GM18507 (cell line): Measurements from ENCODE around the gene ZNF664.

ENCODE experiments used
- DNase-seq: peaks from one replicate; pipeline ENCODE4 v3.0.0; 2011; ENCODE audit warnings: low read depth; ENCODE audit not compliant: insufficient read length; ENCODE audit errors: extremely low spot score
- FAIRE-seq: peaks from 2 replicates; lab custom pipeline; 2011; peaks lifted over from hg19 to GRCh38; lab: Jason Lieb, UNC

The ZNF664 gene

GRCh38 chr12:124024776-124025175 lies 51.8 kb downstream of the ZNF664 start:
- no peak for DNase-seq
- FAIRE-seq = no peak

GRCh38 chr12:124025661-124026060 lies 52.6 kb downstream of the ZNF664 start:
- DNase-seq = no peak

DNA sequence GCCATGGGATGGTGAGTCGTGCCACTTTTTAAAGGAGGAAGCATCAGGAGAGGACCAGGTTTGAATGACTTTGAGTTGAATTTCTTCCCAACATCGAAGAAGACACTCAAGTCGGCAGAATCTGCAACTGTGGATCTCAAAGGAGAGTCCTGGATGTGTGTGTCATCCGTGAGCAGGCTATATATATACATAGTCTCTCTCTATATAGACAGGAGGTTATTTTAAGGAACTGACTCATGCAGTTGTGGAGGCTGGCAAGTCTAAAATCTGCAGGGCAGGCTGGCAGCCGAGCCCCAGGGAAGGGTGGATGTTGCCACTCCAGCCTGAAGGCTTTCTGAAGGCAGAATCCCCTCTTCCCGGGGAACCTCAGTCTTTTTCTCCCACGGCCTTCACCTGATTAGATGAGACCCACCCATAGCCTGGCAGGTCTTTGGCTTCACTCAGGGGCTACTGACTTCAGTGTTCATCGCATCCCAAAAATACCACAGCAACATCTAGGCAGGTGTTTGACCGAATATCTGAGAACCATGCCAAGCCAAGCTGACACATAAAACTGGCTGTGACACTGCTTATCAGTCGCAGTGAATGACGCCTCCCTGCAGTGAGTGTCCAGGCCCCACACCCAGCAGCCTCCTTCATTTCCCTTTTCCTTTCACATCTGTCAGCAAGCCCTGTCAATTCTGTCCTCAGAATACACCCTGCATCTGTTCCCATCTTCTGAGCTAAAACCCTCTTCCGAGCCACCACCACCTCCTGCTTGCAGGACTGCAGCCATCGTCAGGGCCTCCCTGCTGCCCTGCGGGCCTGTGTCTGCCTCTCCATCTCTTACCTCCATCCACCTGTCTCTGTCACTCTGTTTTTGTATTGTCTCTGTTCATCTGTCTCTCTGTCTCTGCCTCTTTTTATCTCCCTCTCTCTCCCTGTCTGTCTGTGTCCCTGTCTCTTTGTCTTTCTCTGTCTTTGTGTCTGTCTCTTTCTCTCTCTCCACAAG lies 54.0 kb downstream of the ZNF664 start:
- FAIRE-seq = no peak
- no peak for DNase-seq

More at GRCh38 chr12:124025661-124026060, 52.6 kb downstream of the ZNF664 start:
- no peak for FAIRE-seq

GRCh38 chr12:124027753-124028554 lies 54.9 kb downstream of the ZNF664 start:
- FAIRE-seq = no peak
- no peak for DNase-seq

DNA sequence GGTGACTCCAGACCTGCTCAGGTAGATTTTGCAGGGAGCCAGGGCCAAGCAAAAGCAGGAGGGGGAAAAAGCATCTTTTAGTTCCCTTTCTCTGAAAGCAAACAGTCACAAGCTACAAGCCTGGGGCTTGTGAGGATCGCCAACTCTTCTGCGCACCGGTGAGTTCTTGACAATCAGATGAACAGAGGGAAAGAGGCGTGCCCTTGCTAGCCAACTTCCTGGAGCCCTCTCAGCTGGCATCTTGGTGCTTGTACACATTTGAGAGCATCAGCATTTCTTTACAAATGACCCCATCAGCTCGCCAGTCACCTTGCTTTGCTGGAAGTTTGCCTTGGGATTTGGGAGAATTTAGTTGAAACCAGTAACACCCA lies 55.5 kb downstream of the ZNF664 start:
- FAIRE-seq (no peak), DNase-seq (no peak)

GRCh38 chr12:124030008-124030407 lies 57.0 kb downstream of the ZNF664 start:
- DNase-seq = no peak
- FAIRE-seq = no peak

GRCh38 chr12:124030510-124030909 lies 57.5 kb downstream of the ZNF664 start:
- no peak for DNase-seq
- FAIRE-seq = no peak

GRCh38 chr12:124031058-124031457 lies 58.0 kb downstream of the ZNF664 start:
- DNase-seq = no peak
- FAIRE-seq = no peak

DNA sequence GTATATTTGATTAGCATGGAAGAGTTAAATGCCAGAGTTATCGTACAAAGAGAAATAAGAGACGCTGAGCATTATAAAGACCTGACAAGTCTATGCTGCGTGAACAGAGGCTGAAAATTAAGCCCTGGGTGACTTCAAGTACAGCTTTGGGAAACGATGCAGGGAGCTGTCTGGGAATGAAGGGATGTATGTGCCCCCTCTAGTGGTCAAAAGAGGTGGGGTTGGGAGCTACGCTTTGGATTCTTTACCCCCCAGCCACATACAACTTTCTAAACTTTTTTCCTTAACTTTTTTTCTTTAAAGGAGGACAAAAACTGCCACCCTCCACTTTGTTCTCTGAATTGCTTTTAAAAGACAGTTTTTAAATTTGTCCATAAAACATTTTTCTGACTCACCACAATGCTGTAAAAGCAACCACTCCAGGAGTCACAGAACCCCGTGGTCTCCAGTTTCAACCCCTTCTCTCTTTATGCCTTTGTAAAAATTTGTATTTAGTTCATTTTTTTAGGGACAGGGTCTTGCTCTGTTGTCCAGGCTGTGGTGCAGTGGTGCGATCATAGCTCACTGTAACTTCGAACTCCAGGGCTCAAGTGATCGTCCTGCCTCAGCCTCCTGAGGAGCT lies 59.4 kb downstream of the ZNF664 start:
- FAIRE-seq = peak; percentile 59
- DNase-seq = peak; percentile 26

DNA sequence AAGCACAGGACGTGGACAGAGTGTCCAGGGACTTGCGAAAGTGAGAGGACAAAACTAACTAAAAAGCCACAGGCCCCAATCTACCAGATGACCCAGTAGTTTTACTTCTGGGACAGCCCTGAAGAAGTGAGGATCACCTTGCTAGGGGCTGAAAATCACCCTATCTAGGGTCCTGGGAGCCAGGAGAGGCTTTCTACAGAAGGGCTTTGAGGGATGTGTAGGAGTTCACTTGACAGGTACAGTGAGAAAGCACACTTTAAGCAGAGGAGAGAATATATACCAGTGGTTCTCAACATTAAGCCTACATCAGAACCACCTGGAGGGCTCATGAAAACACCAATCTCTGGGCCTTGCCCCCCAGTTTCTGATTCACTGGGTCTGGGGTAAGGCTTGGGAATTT lies 60.8 kb downstream of the ZNF664 start:
- no peak for DNase-seq
- no peak for FAIRE-seq

DNA sequence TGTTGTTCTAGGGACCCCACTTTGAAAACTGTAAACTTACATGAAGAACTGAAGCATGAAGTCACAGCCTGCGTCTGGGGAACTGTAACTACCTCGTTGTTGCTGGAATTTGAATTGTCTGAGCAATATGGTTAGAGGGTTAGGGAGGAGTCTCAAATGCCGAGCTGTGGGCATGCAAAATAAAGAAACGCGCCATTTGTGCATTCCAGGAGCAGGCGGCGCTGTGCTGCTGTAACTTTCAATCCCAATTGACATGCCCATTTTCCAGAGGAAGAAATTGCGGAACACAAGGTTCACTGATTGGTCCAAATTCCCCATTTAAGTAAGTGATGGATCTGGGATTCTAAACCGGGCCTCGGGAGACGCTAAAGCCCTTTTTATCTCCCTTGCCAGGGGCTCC lies 61.3 kb downstream of the ZNF664 start:
- DNase-seq (no peak), FAIRE-seq (no peak)

GRCh38 chr12:124035163-124035562 lies 62.1 kb downstream of the ZNF664 start:
- FAIRE-seq (no peak), DNase-seq (no peak)

GRCh38 chr12:124036171-124036598 lies 63.2 kb downstream of the ZNF664 start:
- DNase-seq (no peak), FAIRE-seq (no peak)

DNA sequence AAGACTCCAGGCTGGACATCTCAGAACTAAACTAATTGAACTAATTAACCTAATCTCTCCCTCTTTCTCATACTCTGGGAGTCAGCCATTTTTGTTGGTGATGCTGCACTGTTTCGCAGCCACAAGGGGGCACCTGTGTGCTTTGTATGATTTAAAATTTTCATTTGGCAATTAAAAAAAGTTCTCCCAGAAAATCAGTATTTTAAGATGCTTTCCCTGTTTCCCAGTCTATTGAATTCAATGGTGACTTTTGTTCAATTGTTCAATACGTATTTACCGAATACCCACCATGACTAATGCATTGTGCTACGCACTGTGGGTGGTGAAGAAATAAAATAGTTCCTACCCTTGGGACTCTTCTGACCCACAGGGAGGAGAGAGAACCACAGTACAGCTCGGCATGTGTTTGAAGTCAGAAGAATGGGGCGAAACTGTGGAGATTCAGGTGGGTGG lies 63.7 kb downstream of the ZNF664 start:
- FAIRE-seq (peak; percentile 90), DNase-seq (peak; percentile 22)

- FAIRE-seq = no peak
Measured at GRCh38 chr12:124037331-124037730, 64.3 kb downstream of the ZNF664 start.

DNA sequence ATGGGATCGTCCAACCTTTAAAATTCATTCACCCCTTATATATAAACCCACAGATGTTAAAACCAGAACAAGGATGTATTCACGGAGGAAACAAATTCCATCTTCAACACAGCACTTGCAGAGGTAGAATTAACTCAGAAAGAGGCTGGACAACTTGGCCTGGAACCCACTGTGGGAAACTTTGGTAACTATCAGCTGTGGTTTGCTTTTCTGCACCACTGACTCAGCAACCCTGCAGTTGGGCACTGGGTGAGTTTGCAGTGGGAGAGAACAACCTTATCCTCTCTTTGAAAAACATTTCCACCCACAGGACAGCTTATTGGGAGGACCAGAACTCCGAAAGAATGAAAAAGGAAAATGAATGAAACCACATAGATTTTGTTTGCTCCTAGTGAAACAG lies 66.3 kb downstream of the ZNF664 start:
- FAIRE-seq = no peak
- no peak for DNase-seq

More at GRCh38 chr12:124037331-124037730, 64.3 kb downstream of the ZNF664 start:
- no peak for DNase-seq

DNA sequence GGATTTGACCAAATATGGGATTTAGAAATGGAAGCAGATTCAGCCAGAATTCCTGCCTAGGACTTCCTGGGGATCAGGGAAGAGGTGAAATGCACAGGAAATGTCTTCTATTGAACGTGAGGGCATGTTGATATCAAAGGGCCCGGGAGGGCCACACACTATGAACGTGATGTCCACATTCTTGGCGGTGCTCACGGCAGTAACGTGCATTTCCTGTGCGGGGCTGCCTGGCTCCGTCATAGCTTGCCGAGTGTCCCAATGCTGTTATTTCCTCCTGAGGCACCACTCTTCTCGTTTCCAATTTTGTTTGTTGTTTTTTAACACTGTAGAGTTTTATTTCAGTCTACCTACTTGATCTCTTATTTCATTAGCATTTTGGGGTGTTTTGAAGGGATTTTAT lies 67.3 kb downstream of the ZNF664 start:
- no peak for FAIRE-seq
- DNase-seq = no peak

DNA sequence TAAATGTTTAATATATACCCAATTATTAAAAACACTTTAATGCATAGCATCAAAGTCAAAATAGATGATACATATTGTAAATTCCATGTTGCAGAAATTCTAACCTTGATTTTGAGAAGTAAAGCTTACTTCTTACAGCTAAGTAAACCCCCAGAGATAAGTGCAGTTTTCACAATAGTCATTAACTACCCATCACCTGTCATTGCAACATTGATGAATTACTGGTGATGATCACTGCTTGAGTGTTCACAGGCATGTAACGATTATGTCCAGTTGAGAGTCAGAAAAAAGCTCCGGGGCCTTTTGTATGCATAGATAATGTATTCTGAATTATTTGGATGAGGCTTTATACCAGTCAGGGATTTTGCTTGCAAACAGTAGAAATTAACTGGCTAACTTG lies 67.7 kb downstream of the ZNF664 start:
- FAIRE-seq (no peak), DNase-seq (no peak)

- DNase-seq (no peak), FAIRE-seq (no peak)
Measured at GRCh38 chr12:124041907-124042306, 68.9 kb downstream of the ZNF664 start.

DNA sequence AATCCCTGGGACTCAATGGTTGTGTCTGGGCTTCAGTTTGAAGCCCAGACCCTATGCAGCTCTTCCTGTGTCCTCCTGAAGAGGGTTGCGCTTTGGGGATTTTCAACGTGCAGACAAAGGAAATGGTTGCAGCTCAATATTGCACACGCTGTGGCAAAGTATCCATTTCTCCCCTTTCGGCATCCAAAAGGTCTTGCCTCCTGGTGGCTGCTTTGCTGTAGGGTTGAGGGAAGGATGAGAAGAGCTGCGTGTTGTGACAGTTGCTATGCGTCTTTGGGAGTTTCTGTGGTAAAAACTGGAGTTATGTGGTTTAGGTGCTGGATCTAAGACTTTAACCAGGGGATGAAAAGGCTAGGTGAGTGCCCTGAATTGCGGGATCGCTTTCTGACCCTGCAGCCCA lies 71.0 kb downstream of the ZNF664 start:
- FAIRE-seq = no peak

More for the DNA sequence above, 71.0 kb downstream of the ZNF664 start:
- DNase-seq = no peak
